Hepatocyte (in vitro differentiated cells): ENCODE results near the gene GLP2R. TPM values are rescaled to one million over a fixed set of nuclear protein-coding genes. Genes with fewer than 3 reads are reported as not detected.

Experiments used
- DNase-seq: peaks from one replicate; pipeline ENCODE4 v3.0.0-alpha.2; 2016; ENCODE audit warnings: low spot score
- H2AFZ ChIP-seq: fragments of 200-600 bp; sonication (generic); 2 replicates; pipeline ENCODE4 v1.6.0; 2016; ENCODE audit warnings: antibody characterized with exemption, mild to moderate bottlenecking
- H3K27ac ChIP-seq: fragments of 200-600 bp; sonication (generic); 2 replicates; pipeline ENCODE4 v1.5.1; 2016; ENCODE audit warnings: mild to moderate bottlenecking
- H3K27me3 ChIP-seq: fragments of 200-600 bp; sonication (generic); 2 replicates; pipeline ENCODE4 v1.6.1; 2016
- H3K36me3 ChIP-seq: fragments of 200-600 bp; sonication (generic); replicated peaks from 2 replicates; pipeline ENCODE4 v1.5.1; 2016; ENCODE audit warnings: low read depth; ENCODE audit not compliant: insufficient read depth
- H3K4me1 ChIP-seq: fragments of 200-600 bp; sonication (generic); 2 replicates; pipeline ENCODE4 v1.5.1; 2016; ENCODE audit warnings: mild to moderate bottlenecking, moderate library complexity; ENCODE audit not compliant: insufficient read depth
- H3K4me2 ChIP-seq: fragments of 200-600 bp; sonication (generic); 2 replicates; pipeline ENCODE4 v1.6.0; 2016
- H3K4me3 ChIP-seq: fragments of 200-600 bp; sonication (generic); 2 replicates; pipeline ENCODE4 v1.5.1; 2016; ENCODE audit warnings: mild to moderate bottlenecking
- H3K79me2 ChIP-seq: fragments of 200-600 bp; sonication (generic); 2 replicates; pipeline ENCODE4 v1.6.0; 2017; ENCODE audit warnings: mild to moderate bottlenecking
- H3K9me2 ChIP-seq: fragments of 200-600 bp; sonication (generic); replicated peaks from 2 replicates; pipeline ENCODE4 v1.6.0; 2017; ENCODE audit warnings: mild to moderate bottlenecking; ENCODE audit not compliant: insufficient read depth
- H3K9me3 ChIP-seq: fragments of 200-600 bp; sonication (generic); 2 replicates; pipeline ENCODE4 v1.5.1; 2016; ENCODE audit warnings: low read depth, mild to moderate bottlenecking
- H4K20me1 ChIP-seq: fragments of 200-600 bp; sonication (generic); 2 replicates; pipeline ENCODE4 v1.6.0; 2016; ENCODE audit warnings: mild to moderate bottlenecking; ENCODE audit not compliant: insufficient read depth, poor library complexity, severe bottlenecking
- EZH2 ChIP-seq: fragments of 200-600 bp; sonication (generic); IDR thresholded peaks from 2 replicates; pipeline ENCODE4 v1.6.1; 2016; ENCODE audit warnings: antibody characterized with exemption, mild to moderate bottlenecking, borderline replicate concordance
- EZH2phosphoT487 ChIP-seq: fragments of 200-600 bp; sonication (generic); IDR thresholded peaks from one replicate; pipeline ENCODE4 v1.6.1; 2018; ENCODE audit warnings: antibody characterized with exemption, mild to moderate bottlenecking, low read depth, moderate library complexity; ENCODE audit not compliant: unreplicated experiment, severe bottlenecking
- WGBS: methylation state at CpG from one replicate; pipeline ENCODE4 v1.1.6; 2016; ENCODE audit warnings: low lambda C conversion rate; ENCODE audit errors: missing lambda C conversion rate; 5-methylcytosine and 5-hydroxymethylcytosine counted together
- polyA plus RNA-seq: library from polyadenylated mRNA; unstranded; fragments of >200 nt; fragmentation: Nextera tagmentation; extraction: Ambion mirVana; gene quantifications from 2 replicates; pipeline ENCODE4 v1.2.1, GENCODE V29; 2016
- total RNA-seq: library from RNA; depleted of rRNA; stranded (reverse); fragments of >200 nt; gene quantifications from 2 replicates; pipeline ENCODE4 v1.2.3, GENCODE V29; 2014
- TF ChIP-seq, protein P1 (sequence below): fragments of 200-600 bp; sonication (generic); IDR thresholded peaks from 2 replicates; pipeline ENCODE4 v1.5.1; 2016; ENCODE audit warnings: antibody characterized with exemption, mild to moderate bottlenecking; ENCODE audit not compliant: poor library complexity

Gene GLP2R
- total and polyA plus RNA-seq, 2 experiments from 2014 or later, result 1.5 to 3.3 TPM

DNA sequence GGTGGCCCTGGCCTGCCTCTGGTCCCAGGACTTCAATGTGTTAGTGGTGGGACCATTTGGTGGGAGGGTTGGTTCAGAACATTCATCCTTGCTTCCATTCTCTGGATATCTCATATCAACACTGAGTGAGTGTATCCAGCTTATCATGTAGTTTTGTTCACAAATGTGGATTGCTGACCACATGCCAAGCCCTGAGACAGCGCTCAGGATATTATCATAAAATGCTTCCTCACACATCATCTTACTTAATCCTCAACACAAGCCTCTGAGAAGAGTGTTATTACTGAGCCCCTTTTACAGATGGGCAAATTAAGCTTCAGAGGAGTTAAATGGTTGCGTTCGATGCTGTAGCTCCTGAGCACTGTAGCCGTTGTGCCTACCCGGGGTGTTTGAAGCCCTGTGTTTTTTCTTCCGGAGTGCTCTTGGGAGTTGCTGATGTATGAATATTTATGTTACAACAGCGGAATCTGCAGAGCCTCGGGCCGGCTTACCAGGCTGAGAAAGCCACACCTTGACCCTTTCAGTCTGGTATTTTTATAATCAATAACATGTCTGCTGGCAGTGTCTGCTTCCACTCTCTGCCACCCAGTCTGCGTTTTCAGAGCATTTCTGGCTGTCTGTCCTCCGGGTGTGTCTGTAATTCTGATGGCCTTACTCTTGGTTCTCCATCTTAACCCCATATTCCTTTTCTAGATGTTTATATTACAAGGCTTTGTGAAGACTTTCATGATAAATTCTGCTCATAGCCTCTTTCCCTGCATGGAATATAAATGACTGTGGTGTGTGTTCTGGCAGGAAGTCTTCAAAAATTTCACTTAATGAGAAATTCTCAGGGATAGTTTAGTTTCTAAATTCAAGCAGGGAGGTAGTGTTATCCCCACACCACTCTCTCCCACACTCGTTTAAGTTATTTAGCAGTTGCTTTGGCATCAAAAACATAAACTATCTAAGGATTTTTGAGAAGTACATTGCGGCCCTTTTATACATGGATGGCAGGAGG lies 2.9 kb downstream of the GLP2R start:
- Histone ChIP-seq H3K4me1 (peaks cover 19% of the 10 kb centered on the region), H3K79me2 (no peaks in the 10 kb centered on the region), H3K9me2 (no peaks in the 10 kb centered on the region), H3K9me3 (no peaks in the 10 kb centered on the region), H3K27me3 (no peaks in the 10 kb centered on the region), H3K36me3 (no peaks in the 10 kb centered on the region), H3K4me3 (no peak overlapping the region), H3K4me2 (peak overlapping the region; percentile 33), H4K20me1 (no peaks in the 10 kb centered on the region), H2AFZ (no peak overlapping the region), H3K27ac (peak overlapping the region; percentile 47)
- no peak for TF ChIP-seq EZH2
- TF ChIP-seq, protein P1, sequence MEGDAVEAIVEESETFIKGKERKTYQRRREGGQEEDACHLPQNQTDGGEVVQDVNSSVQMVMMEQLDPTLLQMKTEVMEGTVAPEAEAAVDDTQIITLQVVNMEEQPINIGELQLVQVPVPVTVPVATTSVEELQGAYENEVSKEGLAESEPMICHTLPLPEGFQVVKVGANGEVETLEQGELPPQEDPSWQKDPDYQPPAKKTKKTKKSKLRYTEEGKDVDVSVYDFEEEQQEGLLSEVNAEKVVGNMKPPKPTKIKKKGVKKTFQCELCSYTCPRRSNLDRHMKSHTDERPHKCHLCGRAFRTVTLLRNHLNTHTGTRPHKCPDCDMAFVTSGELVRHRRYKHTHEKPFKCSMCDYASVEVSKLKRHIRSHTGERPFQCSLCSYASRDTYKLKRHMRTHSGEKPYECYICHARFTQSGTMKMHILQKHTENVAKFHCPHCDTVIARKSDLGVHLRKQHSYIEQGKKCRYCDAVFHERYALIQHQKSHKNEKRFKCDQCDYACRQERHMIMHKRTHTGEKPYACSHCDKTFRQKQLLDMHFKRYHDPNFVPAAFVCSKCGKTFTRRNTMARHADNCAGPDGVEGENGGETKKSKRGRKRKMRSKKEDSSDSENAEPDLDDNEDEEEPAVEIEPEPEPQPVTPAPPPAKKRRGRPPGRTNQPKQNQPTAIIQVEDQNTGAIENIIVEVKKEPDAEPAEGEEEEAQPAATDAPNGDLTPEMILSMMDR, result no peak
- no peak for TF ChIP-seq EZH2phosphoT487
- no peak for DNase-seq
- WGBS, result 37% methylated on average over 13 of the region's 13 CpGs

DNA sequence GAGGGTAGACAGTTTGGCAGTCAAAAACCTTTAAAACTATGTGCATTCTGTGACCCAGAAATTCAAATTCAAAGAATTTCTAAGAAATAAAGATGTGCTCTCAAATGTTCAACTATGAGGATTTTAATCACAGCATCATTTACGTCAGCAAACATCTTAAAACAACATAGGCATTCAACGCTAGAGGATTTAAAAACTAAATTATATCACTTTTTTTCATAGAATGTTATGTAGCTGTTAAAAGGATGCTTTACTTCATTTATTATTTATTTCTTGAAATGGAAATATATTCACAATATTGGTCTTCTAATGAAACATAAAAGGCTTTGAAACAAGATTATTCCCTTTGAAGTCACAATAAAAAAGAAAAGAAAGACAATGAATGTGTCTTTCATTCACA lies 3.6 kb downstream of the GLP2R start:
- Histone ChIP-seq H3K79me2 (no peaks in the 10 kb centered on the region), H3K4me1 (peaks cover 19% of the 10 kb centered on the region), H3K9me3 (no peaks in the 10 kb centered on the region), H3K4me3 (no peak overlapping the region), H3K4me2 (peak overlapping the region; percentile 33), H2AFZ (no peak overlapping the region), H3K27ac (peak overlapping the region; percentile 47), H3K9me2 (no peaks in the 10 kb centered on the region), H3K36me3 (no peaks in the 10 kb centered on the region), H4K20me1 (no peaks in the 10 kb centered on the region), H3K27me3 (no peaks in the 10 kb centered on the region)
- 82% methylated on average over 2 of the region's 2 CpGs for WGBS
- no peak for TF ChIP-seq EZH2phosphoT487
- TF ChIP-seq, protein P1, result no peak
- no peak for TF ChIP-seq EZH2
- DNase-seq, result no peak

DNA sequence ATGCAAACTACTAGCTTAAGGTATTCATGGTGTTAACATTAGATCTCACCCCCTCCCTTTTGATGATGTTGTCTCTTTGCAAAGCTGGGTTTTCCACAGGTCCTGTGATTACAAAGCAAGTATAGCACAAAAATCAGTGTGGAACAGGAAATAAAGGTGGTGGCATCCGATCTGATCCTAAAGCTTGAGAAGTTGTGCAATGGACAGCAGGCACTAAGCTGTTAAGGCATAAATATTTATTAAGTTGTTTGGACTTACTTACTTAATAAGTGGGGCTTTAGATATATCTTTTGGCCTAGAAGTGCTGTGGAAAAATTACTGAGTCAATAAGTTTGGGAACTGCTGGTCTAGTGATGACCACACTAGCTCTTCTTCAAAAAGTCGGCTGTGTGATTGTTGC lies 5.0 kb downstream of the GLP2R start:
- Histone ChIP-seq H3K27me3 (no peaks in the 10 kb centered on the region), H2AFZ (no peak overlapping the region), H4K20me1 (no peaks in the 10 kb centered on the region), H3K4me1 (peaks cover 19% of the 10 kb centered on the region), H3K36me3 (no peaks in the 10 kb centered on the region), H3K4me2 (no peak overlapping the region), H3K9me2 (no peaks in the 10 kb centered on the region), H3K79me2 (no peaks in the 10 kb centered on the region), H3K9me3 (no peaks in the 10 kb centered on the region), H3K27ac (no peak overlapping the region), H3K4me3 (no peak overlapping the region)
- TF ChIP-seq EZH2 (no peak), EZH2phosphoT487 (no peak)
- TF ChIP-seq, protein P1, result no peak
- 91% methylated on average over 2 of the region's 2 CpGs for WGBS
- DNase-seq, result no peak
